B cell (primary cell): ENCODE results near the gene FAM219A. TPM values are rescaled to one million over a fixed set of nuclear protein-coding genes. Genes with fewer than 3 reads are reported as not detected.

Experiments used
- ATAC-seq: fragments of 200-7000 bp; cut with Tn5 transposase; one replicate; pipeline ENCODE4 v1.10.0; 2021; ENCODE audit warnings: low read depth, mild to moderate bottlenecking, moderate number of reproducible peaks, moderate library complexity
- CTCF ChIA-PET: fragments of 350-600 bp; sonication (Branson Sonifier 250); formaldehyde crosslinking; loops from one replicate; lab custom pipeline; 2021; ENCODE audit warnings: antibody characterized with exemption, inconsistent platforms; lab: Charles Lee
- POLR2A ChIA-PET: fragments of 350-600 bp; sonication (Branson Sonifier 250); formaldehyde crosslinking; loops from one replicate; lab custom pipeline; 2021; ENCODE audit warnings: antibody characterized with exemption; lab: Charles Lee
- DNase-seq: peaks from one replicate; pipeline ENCODE4 v3.0.0; 2013
- H2AFZ ChIP-seq: 2 replicates; pipeline ENCODE4 v1.6.1; 2012; ENCODE audit warnings: mild to moderate bottlenecking, low read depth, low read length; ENCODE audit not compliant: insufficient read depth, poor library complexity, severe bottlenecking
- H3K27ac ChIP-seq, 2 donors: 1 replicate in 1 of 2; 2 replicates in 1 of 2; pipeline ENCODE4 v1.5.1; 2012 to 2013; ENCODE audit warnings: low read length in 2 of 2, mild to moderate bottlenecking in 2 of 2, moderate library complexity in 1 of 2
- H3K27me3 ChIP-seq, 4 experiments: fragments of 200-600 bp in 1 of 4; sonication (generic) in 1 of 4; replicated peaks in 1 of 4; 1 replicate in 2 of 4; 2 replicates in 2 of 4; pipeline versions ENCODE4 v1.6.1 to v1.7.0; 2013 to 2016; ENCODE audit warnings: low read length in 3 of 4, mild to moderate bottlenecking in 2 of 4, mixed read lengths in 1 of 4, moderate library complexity in 1 of 4; ENCODE audit not compliant: insufficient read depth in 4 of 4, control insufficient read depth in 3 of 4; ENCODE audit errors: control extremely low read depth in 1 of 4
- H3K36me3 ChIP-seq, 2 experiments: replicated peaks in 1 of 2; 1 replicate in 1 of 2; 2 replicates in 1 of 2; pipeline versions ENCODE4 v1.6.1 to v1.7.1; 2013; ENCODE audit warnings: low read length in 1 of 2; ENCODE audit not compliant: insufficient read depth in 2 of 2, control insufficient read depth in 1 of 2; ENCODE audit errors: control extremely low read depth in 1 of 2, extremely low read depth in 1 of 2
- H3K4me1 ChIP-seq, 2 donors: fragments of 200-600 bp in 1 of 2; sonication (generic) in 1 of 2; 1 replicate in 1 of 2; 2 replicates in 1 of 2; pipeline versions ENCODE4 v1.5.1 to v1.6.1; 2013 to 2017; ENCODE audit warnings: low read length in 2 of 2; ENCODE audit not compliant: control insufficient read depth in 2 of 2, insufficient read depth in 2 of 2
- H3K4me2 ChIP-seq: replicated peaks from 2 replicates; pipeline ENCODE3; 2012; ENCODE audit warnings: mild to moderate bottlenecking, low read depth, low read length; ENCODE audit not compliant: poor library complexity, severe bottlenecking
- H3K4me3 ChIP-seq, 5 experiments: fragments of 200-600 bp in 1 of 5; sonication (generic) in 1 of 5; 1 replicate in 3 of 5; 2 replicates in 2 of 5; pipeline versions ENCODE4 v1.5.1 to v1.7.0; 2011 to 2016; ENCODE audit warnings: low read length in 4 of 5, mild to moderate bottlenecking in 4 of 5, low read depth in 2 of 5, control low read depth in 1 of 5, moderate library complexity in 1 of 5; ENCODE audit not compliant: insufficient read depth in 1 of 5; ENCODE audit errors: control extremely low read depth in 1 of 5, extremely low read depth in 1 of 5
- H3K79me2 ChIP-seq: fragments of 200-600 bp; sonication (generic); one replicate; pipeline ENCODE4 v1.6.0; 2016; ENCODE audit warnings: low read length; ENCODE audit not compliant: control insufficient read depth, insufficient read depth
- H3K9ac ChIP-seq: fragments of 200-600 bp; sonication (generic); 2 replicates; pipeline ENCODE4 v1.6.1; 2017; ENCODE audit warnings: mild to moderate bottlenecking, low read length, moderate library complexity
- H3K9me3 ChIP-seq, 3 donors: one replicate each; pipeline versions ENCODE4 v1.6.1 to v1.7.1; 2013; ENCODE audit warnings: low read length in 2 of 3; ENCODE audit not compliant: control insufficient read depth in 2 of 3, insufficient read depth in 1 of 3; ENCODE audit errors: control extremely low read depth in 1 of 3
- H4K20me1 ChIP-seq: 2 replicates; pipeline ENCODE4 v1.6.0; 2012; ENCODE audit warnings: mild to moderate bottlenecking, low read length; ENCODE audit not compliant: insufficient read depth, control insufficient read depth, poor library complexity, severe bottlenecking
- H3K27ac Mint-ChIP-seq: one replicate; pipeline ENCODE4 v1.8.0; 2021; ENCODE audit warnings: mixed read lengths
- H3K27me3 Mint-ChIP-seq: one replicate; pipeline ENCODE4 v1.8.0; 2021; ENCODE audit warnings: mixed read lengths
- H3K4me1 Mint-ChIP-seq: one replicate; pipeline ENCODE4 v1.8.0; 2021; ENCODE audit warnings: mixed read lengths
- H3K4me3 Mint-ChIP-seq: one replicate; pipeline ENCODE4 v1.8.0; 2021; ENCODE audit warnings: mixed read lengths
- H3K9me3 Mint-ChIP-seq: one replicate; pipeline ENCODE4 v1.8.0; 2022; ENCODE audit warnings: mixed read lengths; ENCODE audit not compliant: insufficient read depth
- EZH2 ChIP-seq: IDR thresholded peaks from 2 replicates; pipeline ENCODE4 v1.6.1; 2012; ENCODE audit warnings: borderline replicate concordance, low read depth, mild to moderate bottlenecking, moderate library complexity, low read length; ENCODE audit not compliant: insufficient read depth, poor library complexity, severe bottlenecking
- WGBS: methylation state at CpG from one replicate; pipeline ENCODE4 v1.1.5; 2013; ENCODE audit warnings: missing lambda C conversion rate; ENCODE audit not compliant: insufficient coverage; 5-methylcytosine and 5-hydroxymethylcytosine counted together
- intact Hi-C: fragments of 100-400 bp; cut with micrococcal nuclease; formaldehyde crosslinking; loops from one replicate; pipeline ENCODE4 v1.10.0; 2022
- polyA plus RNA-seq: library from polyadenylated mRNA; depleted of rRNA; stranded (reverse); fragments of >200 nt; gene quantifications from 2 replicates; pipeline ENCODE4 v1.2.3, GENCODE V29; 2012
- total RNA-seq, 2 donors: library from RNA; stranded (reverse); fragments of 120-200 nt in 1 of 2; gene quantifications; 1 replicate in 1 of 2; 2 replicates in 1 of 2; pipeline versions ENCODE4 v1.2.3 to v1.2.4, GENCODE V29; 2013 to 2022
- TF ChIP-seq, protein P1 (sequence below): fragments of 200-600 bp; IDR thresholded peaks from one replicate; pipeline ENCODE4 v1.8.0; 2022; ENCODE audit warnings: antibody characterized with exemption, mild to moderate bottlenecking

The FAM219A gene
- total and polyA plus RNA-seq, 2 donors (not counting 1 experiment from before 2014, with no cell fraction given), result 12.9 to 17.3 TPM

DNA sequence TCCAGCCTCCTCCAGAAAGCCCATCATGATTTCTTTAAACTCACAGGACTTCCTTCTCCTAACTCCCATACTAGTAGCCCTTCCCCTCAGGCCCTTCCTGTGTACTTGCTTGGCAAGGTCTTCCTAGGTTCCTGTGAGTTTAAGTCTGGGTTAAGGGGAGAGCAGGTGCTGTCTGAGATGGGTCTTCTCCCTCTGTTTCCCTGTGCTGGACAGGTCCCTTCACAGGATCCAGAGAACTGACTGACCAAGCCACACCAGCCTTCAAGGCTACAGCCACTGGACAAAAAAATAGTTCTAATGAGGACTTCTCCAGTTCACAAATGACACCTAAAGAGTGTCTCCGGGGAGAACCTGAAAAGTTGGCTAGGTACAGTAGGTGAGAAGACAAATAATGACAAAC, 52.2 kb downstream of the FAM219A start:
- CTCF ChIA-PET, result no interaction called here
- H3K9me3 Mint-ChIP-seq, result no peaks in the 10 kb centered on the region
- TF ChIP-seq, protein P1, sequence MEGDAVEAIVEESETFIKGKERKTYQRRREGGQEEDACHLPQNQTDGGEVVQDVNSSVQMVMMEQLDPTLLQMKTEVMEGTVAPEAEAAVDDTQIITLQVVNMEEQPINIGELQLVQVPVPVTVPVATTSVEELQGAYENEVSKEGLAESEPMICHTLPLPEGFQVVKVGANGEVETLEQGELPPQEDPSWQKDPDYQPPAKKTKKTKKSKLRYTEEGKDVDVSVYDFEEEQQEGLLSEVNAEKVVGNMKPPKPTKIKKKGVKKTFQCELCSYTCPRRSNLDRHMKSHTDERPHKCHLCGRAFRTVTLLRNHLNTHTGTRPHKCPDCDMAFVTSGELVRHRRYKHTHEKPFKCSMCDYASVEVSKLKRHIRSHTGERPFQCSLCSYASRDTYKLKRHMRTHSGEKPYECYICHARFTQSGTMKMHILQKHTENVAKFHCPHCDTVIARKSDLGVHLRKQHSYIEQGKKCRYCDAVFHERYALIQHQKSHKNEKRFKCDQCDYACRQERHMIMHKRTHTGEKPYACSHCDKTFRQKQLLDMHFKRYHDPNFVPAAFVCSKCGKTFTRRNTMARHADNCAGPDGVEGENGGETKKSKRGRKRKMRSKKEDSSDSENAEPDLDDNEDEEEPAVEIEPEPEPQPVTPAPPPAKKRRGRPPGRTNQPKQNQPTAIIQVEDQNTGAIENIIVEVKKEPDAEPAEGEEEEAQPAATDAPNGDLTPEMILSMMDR, result no peak
- TF ChIP-seq EZH2, result no peak

DNA sequence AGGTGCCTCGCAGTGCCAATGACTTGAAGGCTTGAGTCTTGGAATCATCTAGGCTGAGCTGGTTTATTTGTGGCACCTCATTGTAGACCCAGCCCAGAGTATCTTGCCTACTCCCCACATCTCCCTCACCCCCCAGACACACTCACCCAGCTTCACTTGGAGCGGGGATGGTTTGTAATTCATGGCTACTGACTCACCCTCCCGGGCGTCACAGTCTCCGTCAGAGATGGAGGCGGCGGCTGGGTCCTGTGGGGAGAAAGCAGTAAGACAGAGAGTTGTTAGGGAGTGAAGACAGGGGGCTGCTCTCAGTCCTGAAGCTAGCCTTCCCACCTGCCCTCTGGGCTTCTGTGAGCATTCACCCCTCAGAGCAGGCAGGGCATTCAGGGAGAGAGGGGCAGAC, 52.7 kb downstream of the FAM219A start:
- H3K27me3 ChIP-seq, result no peaks in the 10 kb centered on the region
- H3K27ac Mint-ChIP-seq, result no peak overlapping the region
- ChIA-PET CTCF (interaction anchor here (0.9 to 3.3 kb wide), 2 partner anchors 14 to 95 kb away, joined by 3 to 31 read pairs; no protein-coding TSS in a partner anchor), POLR2A (no interaction called here)
- H3K27ac ChIP-seq, result no peak overlapping the region
- intact Hi-C loops, result no loop called here
- no peak overlapping the region for H3K4me2 ChIP-seq
- H3K9ac ChIP-seq, result no peak overlapping the region
- no peaks in the 10 kb centered on the region for H3K27me3 Mint-ChIP-seq
- TF ChIP-seq, protein P1, result no peak
- no peak for TF ChIP-seq EZH2
- no peak overlapping the region for H2AFZ ChIP-seq
- no peak for DNase-seq
- no peak for ATAC-seq
- 91% methylated on average over 6 of the region's 7 CpGs for WGBS
- peaks cover 0 to 12% of the 10 kb centered on the region in 2 experiments for H3K36me3 ChIP-seq
- H3K4me1 Mint-ChIP-seq, result no peaks in the 10 kb centered on the region
- H3K9me3 ChIP-seq, result no peaks in the 10 kb centered on the region
- no peaks in the 10 kb centered on the region for H4K20me1 ChIP-seq
- H3K4me3 Mint-ChIP-seq, result no peak overlapping the region
- no peaks in the 10 kb centered on the region for H3K79me2 ChIP-seq
- no peaks in the 10 kb centered on the region for H3K4me1 ChIP-seq
- H3K9me3 Mint-ChIP-seq, result no peaks in the 10 kb centered on the region
- H3K4me3 ChIP-seq, result no peak overlapping the region

More for the DNA sequence above, 52.2 kb downstream of the FAM219A start:
- H3K4me3 ChIP-seq, result no peak overlapping the region
- no peaks in the 10 kb centered on the region for H3K27me3 Mint-ChIP-seq
- POLR2A ChIA-PET, result no interaction called here
- no peaks in the 10 kb centered on the region for H3K4me1 ChIP-seq
- H3K4me1 Mint-ChIP-seq, result no peaks in the 10 kb centered on the region
- no peak overlapping the region for H3K4me2 ChIP-seq
- H3K27ac Mint-ChIP-seq, result no peak overlapping the region
- H3K27me3 ChIP-seq, result no peaks in the 10 kb centered on the region
- no peaks in the 10 kb centered on the region for H3K9me3 ChIP-seq
- no peak overlapping the region for H3K27ac ChIP-seq
- peaks cover 0 to 7% of the 10 kb centered on the region in 2 experiments for H3K36me3 ChIP-seq
- no CpG with 5 or more reads among the region's 1 CpG for WGBS
- no peak overlapping the region for H2AFZ ChIP-seq
- ATAC-seq, result no peak
- H3K9ac ChIP-seq, result no peak overlapping the region
- H3K79me2 ChIP-seq, result no peaks in the 10 kb centered on the region
- DNase-seq, result no peak
- no peak overlapping the region for H3K4me3 Mint-ChIP-seq
- no peaks in the 10 kb centered on the region for H4K20me1 ChIP-seq
- intact Hi-C loops, result no loop called here
